PFSK-1 (cell line): ENCODE results near the gene SGPL1.

ENCODE experiments used
- POLR2AphosphoS5 ChIP-seq: IDR thresholded peaks from 2 replicates; pipeline ENCODE4 v1.6.1; 2012; ENCODE audit warnings: low read depth, mild to moderate bottlenecking, control low read depth, low read length, moderate library complexity
- SIN3A ChIP-seq: IDR thresholded peaks from 2 replicates; pipeline ENCODE4 v1.6.1; 2012; ENCODE audit warnings: mild to moderate bottlenecking, low read length, moderate library complexity, borderline replicate concordance; ENCODE audit not compliant: insufficient read depth
- TAF1 ChIP-seq: IDR thresholded peaks from 2 replicates; pipeline ENCODE4 v1.6.1; 2012; ENCODE audit warnings: low read length, control low read depth, borderline replicate concordance; ENCODE audit not compliant: insufficient read depth
- TF ChIP-seq, protein P1 (sequence below), 2 experiments: IDR thresholded peaks; 2 replicates each; pipeline versions ENCODE4 v1.6.1 to v1.8.0; 2011 to 2012; ENCODE audit warnings: low read depth in 2 of 2, low read length in 2 of 2, control low read depth in 1 of 2, inconsistent platforms in 1 of 2, mild to moderate bottlenecking in 1 of 2, moderate library complexity in 1 of 2; ENCODE audit not compliant: insufficient read depth in 1 of 2

DNA sequence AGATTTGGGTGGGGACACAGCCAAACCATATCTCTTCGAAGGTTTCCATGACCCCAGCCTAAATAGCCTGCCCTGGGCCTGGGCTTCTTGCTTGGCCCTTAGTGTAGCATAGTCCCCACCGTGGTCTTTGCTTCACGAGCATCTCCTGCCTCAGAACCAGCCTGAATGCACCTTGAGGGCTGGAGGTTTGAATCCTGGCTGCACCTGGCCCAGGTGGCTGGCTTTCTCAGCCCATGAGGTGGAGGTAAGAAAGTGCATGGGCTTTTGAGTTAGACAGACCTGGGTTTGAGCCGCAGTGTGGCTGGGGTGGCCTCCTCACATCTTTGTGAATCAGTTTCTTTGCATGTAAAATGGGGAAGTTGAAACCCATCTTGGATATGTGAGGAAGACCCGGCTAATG, 96.8 kb downstream of the SGPL1 start:
- TF ChIP-seq TAF1 (no peak), POLR2AphosphoS5 (no peak), SIN3A (no peak)
- TF ChIP-seq, protein P1, sequence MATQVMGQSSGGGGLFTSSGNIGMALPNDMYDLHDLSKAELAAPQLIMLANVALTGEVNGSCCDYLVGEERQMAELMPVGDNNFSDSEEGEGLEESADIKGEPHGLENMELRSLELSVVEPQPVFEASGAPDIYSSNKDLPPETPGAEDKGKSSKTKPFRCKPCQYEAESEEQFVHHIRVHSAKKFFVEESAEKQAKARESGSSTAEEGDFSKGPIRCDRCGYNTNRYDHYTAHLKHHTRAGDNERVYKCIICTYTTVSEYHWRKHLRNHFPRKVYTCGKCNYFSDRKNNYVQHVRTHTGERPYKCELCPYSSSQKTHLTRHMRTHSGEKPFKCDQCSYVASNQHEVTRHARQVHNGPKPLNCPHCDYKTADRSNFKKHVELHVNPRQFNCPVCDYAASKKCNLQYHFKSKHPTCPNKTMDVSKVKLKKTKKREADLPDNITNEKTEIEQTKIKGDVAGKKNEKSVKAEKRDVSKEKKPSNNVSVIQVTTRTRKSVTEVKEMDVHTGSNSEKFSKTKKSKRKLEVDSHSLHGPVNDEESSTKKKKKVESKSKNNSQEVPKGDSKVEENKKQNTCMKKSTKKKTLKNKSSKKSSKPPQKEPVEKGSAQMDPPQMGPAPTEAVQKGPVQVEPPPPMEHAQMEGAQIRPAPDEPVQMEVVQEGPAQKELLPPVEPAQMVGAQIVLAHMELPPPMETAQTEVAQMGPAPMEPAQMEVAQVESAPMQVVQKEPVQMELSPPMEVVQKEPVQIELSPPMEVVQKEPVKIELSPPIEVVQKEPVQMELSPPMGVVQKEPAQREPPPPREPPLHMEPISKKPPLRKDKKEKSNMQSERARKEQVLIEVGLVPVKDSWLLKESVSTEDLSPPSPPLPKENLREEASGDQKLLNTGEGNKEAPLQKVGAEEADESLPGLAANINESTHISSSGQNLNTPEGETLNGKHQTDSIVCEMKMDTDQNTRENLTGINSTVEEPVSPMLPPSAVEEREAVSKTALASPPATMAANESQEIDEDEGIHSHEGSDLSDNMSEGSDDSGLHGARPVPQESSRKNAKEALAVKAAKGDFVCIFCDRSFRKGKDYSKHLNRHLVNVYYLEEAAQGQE (IDR thresholded peaks at IDR 0.05; ENCODE audit: insufficient read depth in 1 of 2, low read depth in 2 of 2, low read length in 2 of 2): no peak
